Activated naive CD4-positive, alpha-beta T cell treated with Interleukin-2 at 50 U/mL for 16 hours (primary cell): ENCODE results near the gene PPEF1.

Source experiments
- DNase-seq: peaks from one replicate; pipeline ENCODE4 v3.0.0-alpha.2; 2020

The PPEF1 gene, protein sequence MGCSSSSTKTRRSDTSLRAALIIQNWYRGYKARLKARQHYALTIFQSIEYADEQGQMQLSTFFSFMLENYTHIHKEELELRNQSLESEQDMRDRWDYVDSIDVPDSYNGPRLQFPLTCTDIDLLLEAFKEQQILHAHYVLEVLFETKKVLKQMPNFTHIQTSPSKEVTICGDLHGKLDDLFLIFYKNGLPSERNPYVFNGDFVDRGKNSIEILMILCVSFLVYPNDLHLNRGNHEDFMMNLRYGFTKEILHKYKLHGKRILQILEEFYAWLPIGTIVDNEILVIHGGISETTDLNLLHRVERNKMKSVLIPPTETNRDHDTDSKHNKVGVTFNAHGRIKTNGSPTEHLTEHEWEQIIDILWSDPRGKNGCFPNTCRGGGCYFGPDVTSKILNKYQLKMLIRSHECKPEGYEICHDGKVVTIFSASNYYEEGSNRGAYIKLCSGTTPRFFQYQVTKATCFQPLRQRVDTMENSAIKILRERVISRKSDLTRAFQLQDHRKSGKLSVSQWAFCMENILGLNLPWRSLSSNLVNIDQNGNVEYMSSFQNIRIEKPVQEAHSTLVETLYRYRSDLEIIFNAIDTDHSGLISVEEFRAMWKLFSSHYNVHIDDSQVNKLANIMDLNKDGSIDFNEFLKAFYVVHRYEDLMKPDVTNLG

DNA sequence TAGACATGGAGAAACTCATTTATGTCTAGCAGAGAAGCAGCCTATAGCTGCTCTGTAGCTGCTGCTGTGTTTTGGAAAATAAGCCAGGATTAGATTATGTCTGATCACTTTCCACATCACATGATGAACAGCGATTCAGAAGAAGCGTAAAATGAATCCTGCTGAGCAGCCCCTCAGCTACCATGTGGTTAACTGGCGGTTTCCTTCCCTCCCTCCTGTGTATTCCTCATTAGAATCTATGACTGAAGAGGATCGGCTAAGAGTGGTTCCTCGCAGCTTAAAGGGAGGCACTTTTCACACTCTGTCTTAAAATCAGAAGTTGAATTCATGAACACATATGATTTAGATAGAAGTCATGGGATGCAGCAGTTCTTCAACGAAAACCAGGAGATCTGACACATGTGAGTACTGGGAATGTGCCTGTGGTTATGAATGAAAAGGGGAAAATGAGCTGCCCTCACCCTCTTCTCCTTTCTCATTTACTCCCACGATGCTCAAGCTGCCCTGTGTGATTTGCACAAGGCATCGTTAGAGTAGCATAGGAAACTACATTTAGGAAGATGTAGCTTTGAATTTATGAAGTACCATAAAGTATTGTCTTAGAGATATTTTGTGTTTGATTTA is at the start of gene PPEF1:
Gene PPEF1 (plus strand): TSS at position 220 of the 624 bp plus-strand sequence. CDS start 136 bp downstream, at position 356.
- no peak for DNase-seq

GRCh38 chrX:18661273-18661672 is 46.2 kb upstream of the PPEF1 start:
- no peak for DNase-seq

DNA sequence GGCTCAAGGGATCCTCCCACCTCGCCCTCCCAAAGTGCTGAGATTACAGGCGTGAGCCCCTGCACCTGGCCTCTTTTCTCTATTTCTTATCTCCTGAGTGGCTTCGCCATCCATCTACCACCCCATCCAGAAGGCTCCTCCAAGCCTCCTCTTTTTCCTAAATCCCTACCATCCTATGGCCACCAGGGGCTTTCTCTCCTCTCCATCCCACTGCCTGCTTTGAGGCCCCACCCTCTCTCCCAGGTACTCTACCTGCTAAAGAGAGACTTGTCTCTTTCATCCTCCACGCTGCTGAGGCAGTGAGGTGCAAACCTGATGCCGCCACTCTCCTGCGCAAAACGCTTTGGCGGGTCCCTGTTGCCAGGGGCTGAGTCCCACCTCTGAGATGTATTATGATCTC is 42.5 kb upstream of the PPEF1 start:
- DNase-seq = no peak

DNA sequence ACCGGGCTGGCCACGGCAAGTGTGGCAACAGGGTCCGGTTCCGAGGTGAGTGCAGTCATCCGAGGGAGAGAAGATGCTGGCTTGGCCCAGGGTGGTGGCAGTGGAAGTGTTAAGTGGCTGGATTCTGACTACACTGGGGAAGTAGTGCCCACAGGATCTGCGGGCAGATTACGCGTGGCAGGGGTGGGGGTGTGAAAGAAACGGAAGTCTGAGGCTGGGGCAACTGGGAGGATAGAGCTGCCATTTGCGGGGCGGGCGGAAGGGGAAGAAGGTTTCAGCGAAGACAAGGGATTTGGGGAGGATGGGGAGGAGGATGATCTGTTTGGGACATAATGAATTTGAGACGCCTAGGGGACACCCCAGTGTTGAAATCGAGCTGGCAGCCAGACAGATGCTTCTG is 40.8 kb upstream of the PPEF1 start:
- no peak for DNase-seq

DNA sequence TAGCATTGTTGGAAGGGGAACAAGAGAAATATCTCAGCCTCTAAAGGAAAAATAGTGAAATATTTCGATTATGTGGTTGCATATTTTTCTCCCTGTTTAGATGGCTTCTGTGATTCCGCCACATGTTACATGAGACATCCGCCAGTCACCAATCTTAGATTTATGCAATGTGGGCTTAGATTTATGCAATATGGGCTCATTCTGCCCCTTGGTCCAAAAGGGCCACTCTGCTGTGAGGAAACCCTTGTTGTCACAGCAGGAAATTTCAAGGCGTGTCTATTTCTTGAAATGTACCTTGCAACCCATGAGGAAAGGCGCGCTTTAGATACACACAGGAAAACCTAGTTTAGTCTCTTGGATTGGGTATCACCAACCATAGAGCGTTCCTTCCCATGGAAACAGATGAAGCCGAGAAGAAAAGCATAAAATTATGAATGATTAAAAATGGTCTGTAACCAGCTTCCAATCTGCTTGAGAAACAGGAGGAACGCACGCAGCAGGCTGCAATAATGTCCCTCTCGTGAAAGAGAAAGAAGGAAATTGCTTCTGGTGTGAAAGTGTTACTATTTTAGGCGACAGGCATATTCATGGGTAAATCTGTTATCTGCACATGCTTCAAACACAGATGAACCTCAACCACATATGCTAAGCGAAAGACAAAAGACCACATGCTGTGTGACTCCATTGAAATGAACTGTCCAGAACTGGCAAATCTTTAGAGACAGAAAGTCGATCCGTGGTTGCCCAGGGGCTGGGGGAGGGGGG is 39.2 kb upstream of the PPEF1 start:
- DNase-seq = no peak

- no peak for DNase-seq
Measured at GRCh38 chrX:18672008-18672407, 35.4 kb upstream of the PPEF1 start, which contains the start of gene RS1. Gene RS1, minus strand, starts transcription at chrX:18672108. Its CDS starts 40 bp downstream, at chrX:18672068.

GRCh38 chrX:18674417-18674787 is 33.0 kb upstream of the PPEF1 start:
- peak; percentile 11 for DNase-seq

- peak; percentile 75 for DNase-seq
Measured at GRCh38 chrX:18674788-18675735, 32.4 kb upstream of the PPEF1 start.

GRCh38 chrX:18676050-18676449 is 31.4 kb upstream of the PPEF1 start:
- DNase-seq = no peak

DNA sequence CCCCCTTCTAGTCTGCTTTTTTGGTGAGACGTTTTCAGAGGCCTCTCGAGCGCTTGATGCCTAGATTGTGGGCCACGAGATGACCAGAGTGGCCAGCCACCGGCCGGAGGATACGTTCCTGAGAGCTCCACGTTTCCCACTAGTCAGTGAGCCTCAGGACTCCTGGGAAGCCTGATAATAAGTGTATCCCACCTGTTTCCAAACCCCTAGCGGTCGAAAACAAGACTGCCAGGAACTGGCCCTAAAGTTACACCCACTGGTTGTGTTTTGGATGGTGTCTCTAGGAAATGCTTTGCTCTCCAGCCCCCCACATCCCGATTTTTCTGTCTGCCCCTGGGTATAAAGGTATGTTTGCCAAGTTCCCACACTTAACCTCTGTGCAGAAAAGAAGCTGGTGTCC is 31.0 kb upstream of the PPEF1 start:
- DNase-seq = no peak

DNA sequence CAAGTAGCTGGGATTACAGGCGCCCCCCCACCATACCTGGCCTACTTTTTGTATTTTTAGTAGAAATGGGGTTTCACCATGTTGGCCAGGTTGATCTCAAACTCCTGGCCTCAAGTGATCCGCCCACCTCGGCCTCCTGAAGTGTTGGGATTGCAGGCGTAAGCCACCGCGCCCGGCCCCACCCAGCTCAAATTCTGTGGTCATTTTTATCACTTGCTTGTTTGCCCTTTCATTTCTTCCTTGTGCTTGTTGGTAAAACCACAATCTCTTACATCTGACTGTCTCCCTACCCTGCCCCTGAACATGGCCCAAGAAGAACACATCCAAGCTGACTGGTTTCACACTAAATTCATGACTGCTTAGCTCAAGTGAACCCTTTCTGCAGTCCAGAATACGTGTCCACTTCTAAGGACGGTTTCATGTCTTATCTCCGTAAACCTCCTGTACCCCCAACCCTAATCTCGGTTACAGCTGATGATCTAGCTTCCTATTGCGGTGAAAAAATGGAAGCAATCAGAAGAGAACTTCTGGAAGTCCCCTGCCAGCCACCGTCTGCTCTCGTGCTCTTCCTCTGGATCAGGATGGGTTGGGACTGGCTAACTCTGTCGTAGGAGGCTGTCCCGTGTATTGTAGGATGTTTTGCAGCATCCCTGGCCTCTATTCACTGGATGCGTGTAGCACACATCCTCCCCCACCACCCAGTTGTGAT is 30.1 kb upstream of the PPEF1 start:
- DNase-seq = no peak

GRCh38 chrX:18681996-18682395 is 25.4 kb upstream of the PPEF1 start:
- DNase-seq = no peak

DNA sequence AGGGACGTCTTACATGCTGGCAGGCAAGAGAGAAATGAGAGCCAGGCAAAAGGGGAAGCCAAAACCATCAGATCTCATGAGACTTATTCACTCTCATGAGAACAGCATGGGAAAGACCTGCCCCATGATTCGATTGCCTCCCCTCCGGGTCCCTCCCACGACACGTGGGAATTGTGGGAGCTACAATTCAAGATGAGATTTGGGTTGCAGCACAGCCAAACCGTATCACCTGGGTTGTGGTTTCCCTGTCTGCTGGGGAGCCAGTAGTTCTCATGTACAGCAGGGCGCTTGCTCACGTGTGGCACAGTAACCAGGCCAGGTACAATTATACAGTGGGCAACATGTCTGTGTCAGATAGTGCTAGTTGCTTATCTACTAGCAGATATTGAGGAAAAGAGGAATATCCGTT is 24.5 kb upstream of the PPEF1 start:
- DNase-seq = no peak

DNA sequence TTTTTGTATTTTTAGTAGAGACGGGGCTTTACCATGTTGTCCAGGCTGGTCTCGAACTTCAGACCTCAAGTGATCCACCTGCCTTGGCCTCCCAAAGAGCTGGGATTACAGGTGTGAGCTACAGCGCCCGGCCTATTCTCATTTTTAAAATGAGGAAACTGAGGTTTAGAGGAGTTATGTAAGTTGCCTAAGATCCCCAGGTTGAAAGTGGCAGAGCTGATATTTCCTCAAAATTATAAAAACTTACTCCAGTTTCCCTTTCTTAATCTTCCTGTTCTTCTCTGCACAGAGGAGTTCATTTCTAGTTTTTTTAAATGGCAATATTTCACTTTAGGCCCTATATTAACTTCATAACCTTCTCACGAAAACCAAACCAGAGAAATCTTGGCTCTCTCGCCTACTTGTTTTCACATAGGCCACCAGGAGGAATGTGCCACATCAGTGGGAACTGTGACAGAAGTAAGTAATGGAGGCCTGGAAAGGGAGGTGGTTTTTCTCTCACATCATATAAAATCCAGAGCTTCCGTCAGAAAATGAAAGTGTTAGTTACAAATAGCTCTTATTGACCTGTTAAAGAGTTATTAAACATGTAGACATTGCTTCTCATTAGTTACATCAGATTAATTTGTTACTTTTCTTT is 19.5 kb upstream of the PPEF1 start:
- DNase-seq = no peak

GRCh38 chrX:18691431-18691830 is 16.0 kb upstream of the PPEF1 start:
- DNase-seq = no peak

- DNase-seq = no peak
Measured at GRCh38 chrX:18692541-18692940, 14.9 kb upstream of the PPEF1 start.

GRCh38 chrX:18696653-18697052 is 10.8 kb upstream of the PPEF1 start:
- DNase-seq = no peak

- DNase-seq = no peak
Measured at GRCh38 chrX:18698737-18699650, 8.5 kb upstream of the PPEF1 start.

GRCh38 chrX:18701621-18702361 is 5.7 kb upstream of the PPEF1 start:
- DNase-seq = no peak
